Calu3 (cell line): ENCODE data around the gene ENPP3. TPM values are rescaled to one million over a fixed set of nuclear protein-coding genes. Genes with fewer than 3 reads are reported as not detected.

Experiments used
- BruUV-seq: library from RNA; stranded (reverse); fragments of 400-500 nt; replicated peaks from 2 replicates; lab custom pipeline; 2021; lab: Mats Ljungman, UMichigan
- CTCF ChIA-PET: fragments of 300-600 bp; sonication (Branson Sonifier 250); formaldehyde crosslinking; loops from one replicate; lab custom pipeline; 2022; ENCODE audit warnings: antibody characterized with exemption; lab: Charles Lee
- DNase-seq: peaks from one replicate; pipeline ENCODE4 v3.0.0; 2022
- H3K27ac Mint-ChIP-seq: one replicate; pipeline ENCODE4 v1.8.0; 2022; ENCODE audit warnings: mixed read lengths; ENCODE audit not compliant: unreplicated experiment
- H3K27me3 Mint-ChIP-seq: one replicate; pipeline ENCODE4 v1.8.0; 2022; ENCODE audit warnings: mixed read lengths; ENCODE audit not compliant: unreplicated experiment
- H3K36me3 Mint-ChIP-seq: one replicate; pipeline ENCODE4 v1.8.0; 2022; ENCODE audit warnings: mild to moderate bottlenecking, moderate library complexity, mixed read lengths; ENCODE audit not compliant: insufficient read depth, unreplicated experiment
- H3K4me1 Mint-ChIP-seq: one replicate; pipeline ENCODE4 v1.8.0; 2022; ENCODE audit warnings: mild to moderate bottlenecking, low read depth, mixed read lengths; ENCODE audit not compliant: unreplicated experiment
- H3K4me3 Mint-ChIP-seq: one replicate; pipeline ENCODE4 v1.8.0; 2022; ENCODE audit warnings: mild to moderate bottlenecking, low read depth, moderate library complexity, mixed read lengths; ENCODE audit not compliant: unreplicated experiment
- H3K9me3 Mint-ChIP-seq: one replicate; pipeline ENCODE4 v1.8.0; 2022; ENCODE audit warnings: low read depth, mixed read lengths; ENCODE audit not compliant: unreplicated experiment
- CTCF ChIP-seq: fragments of 200-600 bp; IDR thresholded peaks from one replicate; pipeline ENCODE4 v1.8.0; 2022; ENCODE audit warnings: antibody characterized with exemption; ENCODE audit not compliant: unreplicated experiment
- intact Hi-C: fragments of 100-400 bp; cut with micrococcal nuclease; formaldehyde crosslinking; loops from one replicate; pipeline ENCODE4 v1.10.0; 2022; ENCODE audit not compliant: unreplicated experiment
- total RNA-seq: library from RNA; stranded (reverse); gene quantifications from 2 replicates; pipeline ENCODE4 v1.2.3, GENCODE V29; 2022

The ENPP3 gene
- total RNA-seq, 1 experiment from 2014 or later: not detected

GRCh38 chr6:131681585-131681984 lies 44.5 kb downstream of the ENPP3 start:
- Mint-ChIP-seq H3K27me3 (peaks cover 7% of the 10 kb centered on the region), H3K9me3 (no peaks in the 10 kb centered on the region), H3K4me3 (no peak overlapping the region), H3K27ac (no peak overlapping the region), H3K4me1 (no peaks in the 10 kb centered on the region), H3K36me3 (no peaks in the 10 kb centered on the region)
- intact Hi-C loops: no loop called here
- BruUV-seq: no TSS peak
- DNase-seq: no peak
- CTCF ChIA-PET: no interaction called here
- TF ChIP-seq CTCF: no peak

- DNase-seq: no peak
- H3K4me1 Mint-ChIP-seq: no peaks in the 10 kb centered on the region
- BruUV-seq: no TSS peak
- no peak for TF ChIP-seq CTCF
- H3K27me3 Mint-ChIP-seq: peaks cover 7% of the 10 kb centered on the region
- no peak overlapping the region for H3K4me3 Mint-ChIP-seq
- intact Hi-C loops: no loop called here
- CTCF ChIA-PET: no interaction called here
- H3K27ac Mint-ChIP-seq: no peak overlapping the region
- no peaks in the 10 kb centered on the region for H3K36me3 Mint-ChIP-seq
- H3K9me3 Mint-ChIP-seq: no peaks in the 10 kb centered on the region
Observed at GRCh38 chr6:131682442-131682841, 45.3 kb downstream of the ENPP3 start.

GRCh38 chr6:131683479-131683878 lies 46.4 kb downstream of the ENPP3 start:
- no peak overlapping the region for H3K4me3 Mint-ChIP-seq
- DNase-seq: no peak

DNA sequence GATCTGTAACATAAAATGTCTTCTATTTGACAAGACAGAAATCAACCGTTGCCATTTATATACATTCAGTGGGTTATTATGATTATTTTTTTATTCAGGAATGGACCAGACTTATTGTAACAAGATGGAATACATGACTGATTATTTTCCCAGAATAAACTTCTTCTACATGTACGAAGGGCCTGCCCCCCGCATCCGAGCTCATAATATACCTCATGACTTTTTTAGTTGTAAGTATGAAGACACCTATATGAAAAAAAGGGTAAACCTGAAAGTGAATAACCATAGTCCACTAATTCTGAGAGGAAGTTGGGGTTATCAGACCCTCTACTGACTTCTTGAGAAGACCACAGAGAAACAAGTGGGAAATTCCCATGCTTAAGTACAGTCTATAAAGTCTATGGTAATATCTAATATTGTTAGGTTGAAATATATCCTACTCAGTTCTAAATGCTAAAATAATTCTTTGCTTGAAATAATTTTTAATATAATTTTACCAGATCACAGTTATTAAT lies 48.2 kb downstream of the ENPP3 start:
- H3K27me3 Mint-ChIP-seq: peaks cover 6% of the 10 kb centered on the region
- H3K27ac Mint-ChIP-seq: no peak overlapping the region
- H3K4me3 Mint-ChIP-seq: no peak overlapping the region
- DNase-seq: no peak
- TF ChIP-seq CTCF: no peak
- CTCF ChIA-PET: no interaction called here
- no peaks in the 10 kb centered on the region for H3K36me3 Mint-ChIP-seq
- no TSS peak for BruUV-seq
- H3K4me1 Mint-ChIP-seq: no peaks in the 10 kb centered on the region
- intact Hi-C loops: no loop called here
- H3K9me3 Mint-ChIP-seq: no peaks in the 10 kb centered on the region

More at GRCh38 chr6:131683479-131683878, 46.4 kb downstream of the ENPP3 start:
- Mint-ChIP-seq H3K36me3 (no peaks in the 10 kb centered on the region), H3K4me1 (no peaks in the 10 kb centered on the region), H3K27ac (no peak overlapping the region), H3K9me3 (no peaks in the 10 kb centered on the region), H3K27me3 (peaks cover 7% of the 10 kb centered on the region)
- no TSS peak for BruUV-seq
- CTCF ChIA-PET: no interaction called here
- TF ChIP-seq CTCF: no peak
- intact Hi-C loops: no loop called here
